ENCODE data around the gene SOD1. TPM values are rescaled to one million over a fixed set of nuclear protein-coding genes. Genes with fewer than 3 reads are reported as not detected.

Gene SOD1
- total RNA-seq, 1 donor from 2014 or later: 314 TPM

- TF ChIP-seq CTCF (conservative IDR thresholded peaks at IDR 0.05; ENCODE audit: low read depth, low read length): no peak
- DNase-seq (ENCODE audit: low read depth): no peak
- H3K4me3 ChIP-seq (ENCODE audit: low read depth, low read length): no peak overlapping the region
Measured at GRCh38 chr21:31682620-31683019, 23.1 kb downstream of the SOD1 start.

- H3K4me3 ChIP-seq (ENCODE audit: low read depth, low read length): no peak overlapping the region
- peak; percentile 9 for TF ChIP-seq CTCF (conservative IDR thresholded peaks at IDR 0.05; ENCODE audit: low read depth, low read length)
- DNase-seq (ENCODE audit: low read depth): no peak
Measured at GRCh38 chr21:31683029-31683428, 23.5 kb downstream of the SOD1 start.

- no peak overlapping the region for H3K4me3 ChIP-seq (ENCODE audit: low read depth, low read length)
- no peak for TF ChIP-seq CTCF (conservative IDR thresholded peaks at IDR 0.05; ENCODE audit: low read depth, low read length)
- no peak for DNase-seq (ENCODE audit: low read depth)
Measured at GRCh38 chr21:31684918-31685317, 25.4 kb downstream of the SOD1 start.

- H3K4me3 ChIP-seq (ENCODE audit: low read depth, low read length): no peak overlapping the region
- no peak for DNase-seq (ENCODE audit: low read depth)
- no peak for TF ChIP-seq CTCF (conservative IDR thresholded peaks at IDR 0.05; ENCODE audit: low read depth, low read length)
Measured at GRCh38 chr21:31686272-31686915, 26.9 kb downstream of the SOD1 start.

GRCh38 chr21:31687108-31687507, 27.6 kb downstream of the SOD1 start:
- no peak overlapping the region for H3K4me3 ChIP-seq (ENCODE audit: low read depth, low read length)
- DNase-seq (ENCODE audit: low read depth): no peak
- no peak for TF ChIP-seq CTCF (conservative IDR thresholded peaks at IDR 0.05; ENCODE audit: low read depth, low read length)

- no peak for DNase-seq (ENCODE audit: low read depth)
- TF ChIP-seq CTCF (conservative IDR thresholded peaks at IDR 0.05; ENCODE audit: low read depth, low read length): no peak
- H3K4me3 ChIP-seq (ENCODE audit: low read depth, low read length): no peak overlapping the region
Measured at GRCh38 chr21:31688603-31689368, 29.3 kb downstream of the SOD1 start.
